HG02798 (cell line): ENCODE results near the gene MTCH2.
"Not testable (repeated sequence)": the region's sequence is repeated elsewhere in the genome, so short reads cannot be mapped to it uniquely, and the experiment has no call there.

Experiments
- ATAC-seq: cut with Tn5 transposase; IDR thresholded peaks from one replicate; pipeline ENCODE4 v1.9.1; 2021; ENCODE audit warnings: mild to moderate bottlenecking; ENCODE audit not compliant: unreplicated experiment, poor library complexity

Gene MTCH2

DNA sequence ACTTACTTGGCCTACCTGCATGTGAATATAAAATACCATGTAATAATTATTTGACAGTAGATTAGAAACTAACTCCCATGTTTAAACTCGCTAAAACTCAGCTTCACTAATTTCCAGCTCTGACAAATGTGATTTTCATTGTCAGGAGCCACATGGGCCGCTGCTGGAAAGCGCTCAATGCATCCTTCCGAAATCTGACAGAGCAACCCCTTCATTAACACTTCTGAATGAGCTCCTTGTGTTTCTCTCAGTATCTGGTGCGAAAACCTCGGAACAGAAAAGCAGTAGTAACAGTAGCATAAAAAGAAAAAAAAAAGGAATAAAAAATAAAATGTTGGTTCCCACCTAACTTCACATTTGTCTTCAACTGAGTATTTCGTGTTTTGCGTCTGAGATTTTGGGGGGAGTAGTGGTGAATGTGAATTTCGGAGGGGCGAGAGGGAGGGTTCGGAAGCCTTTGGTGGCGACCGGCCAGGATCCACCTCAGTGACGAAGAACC lies 710 bp downstream of the MTCH2 start:
- no peak for ATAC-seq

DNA sequence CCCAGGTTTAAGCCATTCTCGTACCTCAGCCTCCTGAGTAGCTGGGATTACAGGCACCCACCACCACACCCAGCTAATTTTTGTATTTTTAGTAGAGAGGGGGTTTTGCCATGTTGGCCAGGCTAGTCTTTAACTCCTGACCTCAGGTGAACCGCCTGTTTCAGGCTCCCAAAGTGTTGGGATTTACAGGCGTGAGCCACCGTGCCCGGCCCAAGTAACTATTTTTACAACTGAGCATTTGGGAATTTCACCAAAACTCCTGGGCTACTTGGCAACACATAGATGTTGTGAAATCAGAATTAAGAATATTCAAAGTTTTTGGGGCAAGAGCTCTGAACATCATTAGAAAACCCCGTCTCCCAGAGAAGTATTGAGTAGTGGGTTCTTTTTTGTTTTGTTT lies 1.9 kb downstream of the MTCH2 start:
- not testable (repeated sequence) for ATAC-seq

DNA sequence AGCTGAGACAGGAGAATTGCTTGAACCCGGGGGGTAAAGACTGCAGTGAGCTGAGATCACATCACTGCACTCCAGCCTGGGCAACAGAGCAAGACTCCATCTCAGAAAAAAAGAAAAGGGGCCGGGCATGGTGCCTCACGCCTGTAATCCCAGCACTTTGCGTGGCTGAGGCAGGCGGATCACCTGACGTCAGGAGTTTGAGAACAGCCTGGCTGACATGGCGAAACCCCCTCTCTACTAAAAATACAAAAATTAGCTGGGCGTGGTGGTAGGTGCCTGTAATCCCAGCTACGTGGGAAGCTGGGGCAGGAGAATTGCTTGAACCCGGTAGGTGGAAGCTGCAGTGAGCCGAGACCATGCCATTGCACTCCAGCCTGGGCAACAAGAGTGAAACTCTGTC lies 6.0 kb downstream of the MTCH2 start:
- not testable (repeated sequence) for ATAC-seq

DNA sequence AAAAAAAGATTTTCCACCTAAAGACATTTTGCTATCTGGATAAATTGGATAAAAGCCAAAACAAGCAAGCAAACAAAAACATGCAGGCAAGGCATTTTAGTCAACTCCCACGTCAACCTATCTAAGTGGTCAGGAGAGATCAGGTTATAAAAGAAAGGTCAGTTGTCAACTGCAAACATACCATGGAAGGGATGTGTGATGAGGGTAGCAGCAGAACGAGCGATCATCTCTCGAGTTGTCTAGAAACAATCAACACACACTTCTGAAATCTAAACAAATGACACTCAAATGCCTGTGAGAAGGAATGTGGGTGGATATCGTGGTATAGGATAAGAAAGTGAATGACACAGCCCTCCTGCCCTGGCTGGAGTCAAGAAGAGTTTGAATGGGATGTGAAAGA lies 10.9 kb downstream of the MTCH2 start:
- ATAC-seq: no peak

DNA sequence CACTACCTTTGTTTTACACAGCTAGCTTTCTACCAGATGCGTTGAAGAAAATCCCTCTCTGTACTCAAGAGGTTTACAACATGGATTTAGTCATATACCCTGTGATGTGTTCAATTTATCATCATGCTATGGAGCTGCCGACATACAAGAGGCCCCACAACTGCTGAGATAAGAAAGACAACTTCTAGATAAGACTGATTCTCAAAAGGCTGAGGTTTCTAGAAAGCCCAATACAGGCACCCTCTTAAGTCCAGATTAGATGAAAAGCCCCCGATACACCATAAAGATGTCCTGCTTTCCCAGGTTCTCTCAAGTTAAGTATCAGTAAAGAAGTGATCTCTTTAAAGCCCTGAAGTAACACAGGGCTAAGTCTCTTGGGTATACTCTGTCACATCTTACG lies 14.3 kb downstream of the MTCH2 start:
- no peak for ATAC-seq

DNA sequence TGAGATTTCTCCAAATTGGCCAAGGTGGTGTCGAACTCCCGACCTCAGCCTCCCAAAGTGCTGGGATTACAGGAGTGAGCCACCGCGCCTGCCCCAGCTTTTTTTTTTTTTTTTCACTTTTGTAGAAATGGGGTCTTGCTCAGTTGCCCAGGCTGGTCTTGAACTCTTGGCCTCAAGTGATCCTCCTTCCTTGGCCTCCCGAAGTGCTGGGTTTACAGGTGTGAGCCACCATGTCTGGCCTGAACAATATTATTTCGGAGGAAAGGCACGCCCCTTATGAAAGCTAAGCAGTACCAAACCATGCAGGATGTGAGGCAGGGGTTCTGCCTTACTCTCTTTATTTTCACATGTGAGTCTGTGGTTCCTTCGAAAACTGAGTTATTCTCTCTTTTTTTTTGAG lies 16.1 kb downstream of the MTCH2 start:
- no peak for ATAC-seq

DNA sequence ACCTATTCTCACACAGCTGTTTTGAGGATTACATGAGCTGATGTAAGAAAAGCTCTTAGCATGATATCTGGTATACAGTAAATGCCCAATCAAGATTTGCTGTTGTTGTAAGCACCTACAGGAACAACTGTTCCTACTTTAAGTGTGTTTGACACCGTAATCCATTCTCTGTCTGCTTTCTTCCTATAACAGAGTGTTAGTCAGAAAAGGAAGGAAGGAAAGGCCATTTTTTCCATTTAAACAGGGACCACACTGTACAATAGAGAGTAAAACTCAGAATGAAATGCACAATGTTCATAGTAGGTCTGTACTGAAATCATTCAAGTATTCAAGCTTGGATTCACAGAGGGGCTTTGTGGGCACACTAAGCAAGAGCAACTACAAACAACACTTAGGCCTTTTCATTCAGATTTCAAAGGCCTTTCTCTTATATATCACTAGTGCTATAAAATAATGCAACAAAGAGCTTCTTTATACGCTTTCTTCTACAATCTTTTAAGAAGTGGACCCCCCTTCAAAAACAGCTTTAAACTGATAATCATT lies 21.5 kb downstream of the MTCH2 start:
- ATAC-seq: no peak

DNA sequence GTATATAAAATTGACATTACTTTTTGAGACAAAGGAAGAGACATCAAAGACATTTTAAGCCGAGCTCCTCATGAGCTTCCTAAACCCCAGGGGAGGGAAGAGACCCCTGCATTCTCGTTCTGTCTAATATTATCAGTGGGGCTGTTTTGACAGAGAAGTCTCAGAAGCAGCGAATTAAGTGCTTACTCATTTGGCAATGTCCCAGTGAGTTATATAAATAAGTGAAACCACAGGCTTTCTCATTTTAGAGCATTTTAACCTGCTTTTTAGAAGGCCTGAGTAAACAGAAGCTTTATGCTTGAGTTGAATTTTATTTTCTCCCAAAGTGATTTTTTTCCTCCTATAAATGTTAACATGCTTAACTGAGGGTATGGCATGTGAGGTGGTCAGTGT lies 24.9 kb downstream of the MTCH2 start:
- ATAC-seq: no peak

DNA sequence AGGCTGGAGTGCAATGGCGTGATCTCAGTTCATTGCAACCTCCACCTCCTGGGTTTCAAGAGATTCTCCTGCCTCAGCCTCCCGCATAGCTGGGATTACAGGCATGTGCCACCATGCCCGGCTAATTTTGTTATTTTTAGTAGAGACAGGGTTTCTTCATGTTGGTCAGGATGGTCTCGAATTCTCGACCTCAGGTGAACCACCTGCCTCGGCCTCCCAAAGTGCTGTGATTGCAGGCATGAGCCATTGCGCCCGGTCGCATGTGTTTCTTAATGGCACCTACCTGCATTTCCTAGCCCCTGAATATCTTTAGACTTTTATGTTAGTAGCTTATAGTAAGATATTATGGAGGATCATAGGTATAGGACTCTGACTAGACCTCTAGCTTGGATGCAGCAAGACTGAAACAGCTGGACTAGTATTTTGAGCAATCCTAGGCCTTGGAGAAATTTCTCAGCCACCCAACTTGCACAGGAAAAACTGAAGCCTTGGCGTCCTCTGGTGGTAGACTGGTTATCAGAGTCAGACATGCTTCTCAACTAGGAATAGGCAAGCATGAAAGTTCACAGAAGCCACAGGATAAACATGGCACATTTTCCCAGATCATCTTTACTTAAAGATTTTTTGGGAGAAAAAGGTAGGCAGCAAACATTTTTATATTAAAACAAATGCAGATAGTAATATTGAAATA lies 25.5 kb downstream of the MTCH2 start:
- ATAC-seq: no peak

DNA sequence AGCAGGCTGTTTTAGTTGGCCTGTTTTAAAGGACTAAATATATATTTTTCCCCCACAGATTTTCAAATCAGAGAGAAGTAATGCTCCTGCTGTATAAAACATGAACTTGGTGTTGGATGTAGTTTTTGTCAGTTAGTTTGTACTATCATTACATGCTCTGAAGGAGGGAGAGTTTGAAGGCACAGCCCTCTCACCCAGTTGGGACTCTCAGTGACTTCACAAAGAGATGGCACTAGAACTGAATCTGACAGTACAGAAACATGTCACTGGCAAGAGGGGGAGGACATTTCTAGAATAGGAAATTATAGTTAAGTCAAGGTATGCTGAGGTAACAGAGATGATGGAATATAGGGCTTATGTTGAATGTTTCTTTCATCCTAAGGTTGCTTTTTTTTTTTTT lies 27.1 kb downstream of the MTCH2 start:
- ATAC-seq: no peak

DNA sequence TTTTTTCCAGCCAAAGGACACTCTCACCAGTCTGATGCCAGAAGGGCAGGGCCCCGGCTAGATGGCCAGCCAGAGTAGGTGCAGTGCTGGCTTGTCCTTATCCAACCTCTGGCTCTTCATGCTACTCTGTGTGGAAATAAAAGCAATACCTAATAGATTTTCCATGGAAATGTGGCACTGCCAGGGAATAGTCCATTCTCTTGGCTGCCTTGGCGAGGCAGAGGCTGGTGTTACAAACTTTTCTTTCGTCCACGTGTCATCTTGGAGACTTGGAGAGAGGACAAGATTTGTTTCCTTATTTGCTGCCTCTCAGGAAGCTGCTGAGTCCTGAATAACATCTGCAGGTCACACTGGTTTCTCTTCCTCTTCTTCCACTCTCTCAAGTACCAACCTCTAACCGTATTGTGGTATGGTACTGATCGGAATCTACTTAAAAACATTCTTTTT lies 31.0 kb downstream of the MTCH2 start:
- peak; percentile 77 for ATAC-seq

DNA sequence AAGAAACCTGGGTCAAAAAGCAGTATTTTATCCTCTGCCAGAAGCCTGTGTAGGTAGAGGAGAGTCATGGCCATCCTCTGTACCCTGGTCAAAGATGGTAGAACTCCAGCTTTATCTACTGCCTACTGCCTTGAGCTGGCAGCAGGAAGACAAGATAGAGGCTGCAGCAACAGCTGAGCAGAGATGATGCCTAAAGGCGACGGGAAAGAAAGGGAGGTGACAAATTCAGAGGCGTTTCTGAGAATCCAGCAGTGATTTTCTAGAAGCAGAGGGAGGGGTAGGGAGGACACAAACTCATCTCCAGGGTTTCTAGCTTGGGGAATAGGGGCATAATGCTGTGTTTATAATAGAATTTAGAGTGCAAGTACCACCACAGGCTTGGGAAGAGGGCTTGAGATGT lies 32.7 kb downstream of the MTCH2 start:
- ATAC-seq: no peak

DNA sequence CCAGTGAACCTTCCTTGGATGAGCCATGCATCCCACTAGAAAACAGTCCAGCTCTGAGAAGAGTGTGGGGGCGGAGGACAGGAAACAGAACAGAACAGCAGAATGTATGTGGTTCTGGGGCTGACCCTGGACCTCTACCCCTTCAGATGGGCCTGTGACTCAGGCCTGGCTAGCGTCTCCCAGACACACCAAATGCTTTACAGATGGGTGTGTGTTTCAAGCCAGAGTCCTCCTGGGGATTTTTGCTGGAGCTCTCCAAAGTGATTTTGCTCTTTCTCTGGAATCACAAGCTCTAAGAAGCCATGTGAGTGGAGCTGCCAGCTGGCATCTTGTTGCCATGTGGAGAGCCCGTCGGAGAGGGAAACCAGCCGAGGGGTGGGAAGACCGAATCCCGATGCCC lies 35.0 kb downstream of the MTCH2 start:
- ATAC-seq: no peak

DNA sequence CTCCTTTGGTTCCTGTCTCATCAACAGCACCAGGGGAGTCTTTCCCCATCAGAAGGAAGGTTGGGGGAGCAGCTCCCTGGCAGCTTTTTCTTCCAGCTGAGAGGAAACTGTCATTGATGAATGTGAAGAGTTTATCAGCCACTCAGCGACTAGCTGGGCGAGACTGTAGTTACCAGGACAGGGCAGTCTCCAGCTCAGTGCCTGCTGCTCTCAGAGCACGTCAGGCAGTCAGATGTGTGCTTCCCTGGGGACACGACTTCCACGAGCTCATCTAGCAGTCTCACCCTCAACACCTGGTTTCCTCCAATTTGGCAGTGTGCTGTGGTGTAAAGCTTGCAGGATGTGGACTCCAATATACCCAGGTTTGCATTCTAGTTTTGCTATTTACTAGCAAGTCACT lies 35.6 kb downstream of the MTCH2 start:
- ATAC-seq: no peak

DNA sequence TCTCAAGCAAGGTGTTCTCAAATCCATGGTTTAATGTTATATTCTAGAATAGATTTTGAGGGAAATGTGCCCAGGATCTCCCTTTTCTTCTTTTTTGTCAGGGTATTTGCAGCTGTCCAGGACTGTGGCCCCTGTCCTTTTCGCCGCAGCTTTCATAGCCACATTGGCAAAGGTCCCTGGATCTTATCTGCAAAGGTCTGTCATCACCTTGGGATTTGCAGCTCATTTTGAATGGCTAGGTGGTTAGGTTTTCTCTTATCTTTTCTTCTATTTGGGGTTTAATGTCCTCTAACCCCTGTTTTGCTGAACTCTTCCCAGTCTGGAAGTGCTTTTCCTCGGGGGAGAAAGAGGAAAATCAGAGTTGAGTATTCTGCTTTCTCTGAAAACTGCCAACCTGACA lies 36.4 kb downstream of the MTCH2 start:
- no peak for ATAC-seq

DNA sequence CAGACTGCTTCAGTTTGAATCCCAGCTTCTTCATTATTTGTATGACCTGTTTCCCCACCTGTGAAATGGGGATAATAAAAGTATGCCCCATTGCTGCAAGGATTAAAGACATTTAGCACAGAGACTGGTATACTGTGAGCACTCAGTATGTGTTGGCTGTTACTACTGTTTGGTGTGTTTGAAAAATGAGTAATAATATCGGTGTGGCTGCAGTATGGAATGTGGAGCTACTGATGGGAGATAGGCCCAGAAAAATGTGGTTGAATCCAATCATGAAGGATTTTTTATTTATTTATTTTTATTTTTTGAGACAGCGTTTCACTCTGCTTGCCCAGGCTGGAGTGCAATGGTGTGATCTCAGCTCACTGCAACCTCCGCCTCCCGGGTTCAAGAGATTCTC lies 39.1 kb downstream of the MTCH2 start:
- ATAC-seq: no peak

DNA sequence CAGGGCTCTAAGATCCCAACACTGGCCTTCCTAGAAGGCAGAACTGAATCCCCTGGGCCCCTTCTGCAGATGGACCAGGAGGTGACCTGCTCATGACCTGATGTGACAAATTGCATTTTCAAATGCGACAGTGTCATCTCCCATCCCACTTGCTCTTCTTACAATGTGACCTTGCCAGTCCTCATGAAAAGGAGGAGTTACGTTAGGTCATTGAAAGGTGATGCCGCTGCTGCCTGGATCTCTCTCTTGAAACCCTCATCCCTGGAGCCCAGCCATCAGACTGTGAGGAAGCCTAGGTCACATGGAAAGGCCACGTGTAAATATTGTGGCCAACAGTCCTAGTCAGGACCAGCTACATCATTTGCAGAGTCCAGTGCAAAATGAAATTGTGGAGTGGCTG lies 42.5 kb downstream of the MTCH2 start:
- no peak for ATAC-seq

DNA sequence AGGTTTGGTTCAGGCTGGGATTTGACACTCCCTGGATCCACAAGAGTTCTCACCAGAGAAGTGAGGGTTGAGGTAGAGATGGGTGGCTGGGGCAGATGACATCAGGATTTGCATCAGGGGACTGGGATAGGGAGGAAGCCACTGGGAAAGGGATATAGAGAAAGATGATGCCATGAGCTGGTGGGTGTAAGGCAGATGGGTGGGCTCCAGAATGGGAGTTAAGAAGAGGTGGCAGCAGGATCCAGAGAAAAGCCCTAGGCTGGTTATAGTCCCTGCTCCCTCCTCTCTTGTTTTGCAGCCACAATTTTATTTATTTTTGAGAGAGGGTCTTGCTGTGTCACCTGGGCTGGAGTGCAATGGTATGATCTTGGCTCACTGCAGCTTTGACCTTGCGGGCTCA lies 46.4 kb downstream of the MTCH2 start:
- no peak for ATAC-seq

DNA sequence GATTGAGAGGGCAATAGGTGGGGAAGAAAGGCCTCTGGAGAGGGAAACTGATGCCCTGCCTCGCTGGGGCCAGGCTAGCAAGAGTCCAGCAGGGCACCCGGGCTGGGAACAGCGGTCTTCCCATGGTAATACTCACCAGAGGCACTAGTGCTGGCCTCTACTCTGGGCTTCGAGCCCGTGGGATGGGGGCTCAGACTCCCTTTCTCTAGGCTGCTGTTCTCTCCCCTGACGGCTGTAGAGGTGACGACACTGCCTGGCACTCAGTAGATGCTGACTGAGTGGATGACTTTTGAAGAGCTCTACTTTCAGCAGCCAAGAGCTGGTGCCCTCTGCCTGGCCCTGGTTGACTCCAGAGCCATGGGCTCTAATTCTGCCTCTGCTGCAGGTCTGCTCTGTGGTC lies 47.3 kb downstream of the MTCH2 start:
- no peak for ATAC-seq

DNA sequence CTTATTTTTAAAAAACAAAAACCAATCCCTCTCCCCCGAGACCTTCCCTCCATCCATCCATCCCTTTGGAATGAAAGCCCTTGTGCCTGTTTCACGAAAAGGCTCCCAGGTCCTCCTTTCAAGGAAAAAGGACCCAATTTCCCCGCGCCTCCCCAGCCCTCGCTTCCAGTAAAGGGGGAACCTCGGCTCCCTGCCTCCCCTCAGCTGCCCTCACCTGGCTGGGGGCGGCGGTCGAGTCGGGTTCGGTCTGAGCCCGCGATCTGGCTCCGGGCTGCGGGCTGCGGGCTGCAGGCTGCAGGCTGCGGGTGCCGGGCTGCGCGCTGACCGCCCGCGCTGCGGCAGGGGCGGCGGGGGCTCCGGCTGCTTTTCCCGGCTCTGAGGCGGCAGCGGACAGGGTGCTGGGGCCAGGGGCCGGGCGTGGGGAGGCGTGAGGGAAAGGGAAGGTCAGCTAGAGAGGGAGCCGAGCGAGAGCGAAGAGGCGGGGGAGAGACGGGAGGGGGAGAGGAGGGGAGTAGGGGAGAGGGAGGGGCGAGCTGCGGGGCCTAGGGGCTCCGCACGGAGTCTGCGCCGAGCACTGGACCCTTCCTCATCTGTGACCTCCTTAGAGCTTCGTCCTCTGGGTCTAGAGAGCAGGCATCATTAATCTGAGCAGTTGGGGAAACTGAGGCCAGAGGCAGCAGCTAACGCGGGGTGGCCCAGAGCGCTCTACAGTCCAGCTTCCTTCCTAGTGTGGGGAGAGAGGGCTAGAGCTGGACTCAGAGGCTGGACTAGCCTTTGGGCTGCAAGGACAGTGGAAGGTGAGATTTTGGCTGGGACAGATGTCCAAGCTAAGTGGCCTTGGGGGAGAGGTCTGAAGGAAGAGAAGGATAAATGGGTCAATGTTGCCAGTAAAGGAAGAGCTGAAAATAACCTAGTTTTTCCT lies 48.2 kb downstream of the MTCH2 start, which contains the start of gene C1QTNF4:
TSS of gene C1QTNF4 (minus strand) at position 478 of the 922 bp plus-strand sequence. CDS start 3,601 bp downstream, outside the sequence.
- no peak for ATAC-seq

DNA sequence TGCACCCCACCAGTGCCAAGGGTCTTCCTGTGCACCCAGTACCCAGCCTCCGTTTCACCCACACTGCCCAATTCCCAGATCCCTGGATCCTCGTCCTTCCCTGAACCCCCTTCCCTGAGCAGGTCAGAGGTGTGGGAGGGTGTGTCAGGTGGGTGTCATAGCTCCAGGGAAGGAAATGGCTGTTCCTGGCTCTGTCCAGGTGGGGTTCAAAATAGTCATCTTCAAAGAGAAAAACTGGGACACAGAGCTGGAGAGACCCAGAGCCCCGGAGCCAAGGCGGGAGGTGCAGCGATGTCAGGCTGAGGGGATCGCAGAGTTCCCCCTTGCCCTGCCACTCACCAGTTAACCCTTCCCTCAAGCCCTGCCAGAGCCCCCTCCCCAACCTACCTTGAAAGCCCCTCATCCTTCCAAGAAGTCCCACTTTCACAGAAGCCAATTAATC lies 48.8 kb downstream of the MTCH2 start:
- ATAC-seq: no peak
